H1 (cell line): Measurements from ENCODE around the gene WSCD2. TPM values are rescaled to one million over a fixed set of nuclear protein-coding genes. Genes with fewer than 3 reads are reported as not detected.
A peak's percentile ranks its signal among the peaks of the same experiment; 100 is the strongest.

Source experiments
- CTCF ChIA-PET: fragments of 300-600 bp; sonication (Branson Sonifier 250); formaldehyde crosslinking; loops from one replicate; lab custom pipeline; 2021; ENCODE audit not compliant: partially characterized antibody; lab: Charles Lee
- POLR2A ChIA-PET: fragments of 300-600 bp; sonication (Branson Sonifier 250); formaldehyde crosslinking; loops from one replicate; lab custom pipeline; 2021; ENCODE audit warnings: inconsistent platforms; ENCODE audit not compliant: partially characterized antibody; lab: Charles Lee
- DNase-seq, 2 experiments: peaks; one replicate each; pipeline versions ENCODE4 v3.0.0 to v3.0.0-alpha.2; 2010 to 2022; ENCODE audit warnings: low spot score in 2 of 2, low read depth in 1 of 2, mixed read lengths in 1 of 2
- FAIRE-seq: peaks from 2 replicates; lab custom pipeline; 2011; peaks lifted over from hg19 to GRCh38; lab: Jason Lieb, UNC
- H2AFZ ChIP-seq: 2 replicates; pipeline ENCODE4 v1.8.1; 2012; ENCODE audit warnings: low read length, inconsistent platforms
- H2AK5ac ChIP-seq: 2 replicates; pipeline ENCODE4 v1.6.1; 2013; ENCODE audit warnings: low read depth, low read length
- H2BK120ac ChIP-seq: replicated peaks from 2 replicates; pipeline ENCODE3; 2013; ENCODE audit warnings: low read depth, low read length, inconsistent platforms
- H2BK12ac ChIP-seq: 2 replicates; pipeline ENCODE4 v1.6.1; 2013; ENCODE audit warnings: low read depth, low read length
- H2BK15ac ChIP-seq: 2 replicates; pipeline ENCODE4 v1.6.1; 2013; ENCODE audit warnings: low read length
- H2BK20ac ChIP-seq: 2 replicates; pipeline ENCODE4 v1.6.1; 2013; ENCODE audit warnings: low read length
- H2BK5ac ChIP-seq: 2 replicates; pipeline ENCODE4 v1.6.1; 2013; ENCODE audit warnings: low read depth, low read length
- H3K14ac ChIP-seq: 2 replicates; pipeline ENCODE4 v1.6.1; 2013; ENCODE audit warnings: inconsistent platforms; ENCODE audit not compliant: insufficient read length
- H3K18ac ChIP-seq: 2 replicates; pipeline ENCODE4 v1.6.1; 2013; ENCODE audit warnings: low read length; ENCODE audit errors: extremely low read depth
- H3K23ac ChIP-seq: 2 replicates; pipeline ENCODE4 v1.6.1; 2013; ENCODE audit warnings: inconsistent platforms; ENCODE audit not compliant: insufficient read length
- H3K23me2 ChIP-seq: 2 replicates; pipeline ENCODE4 v1.6.1; 2013; ENCODE audit warnings: low read depth, low read length
- H3K27ac ChIP-seq: 2 replicates; pipeline ENCODE4 v1.6.1; 2011; ENCODE audit warnings: low read depth, low read length, inconsistent platforms
- H3K27me3 ChIP-seq, 4 experiments: replicated peaks in 1 of 4; 1 replicate in 1 of 4; 2 replicates in 3 of 4; pipeline versions ENCODE4 v1.6.1 to v1.8.1; 2011 to 2013; ENCODE audit warnings: low read length in 3 of 4, mild to moderate bottlenecking in 3 of 4, inconsistent platforms in 2 of 4, mixed read lengths in 2 of 4, moderate library complexity in 1 of 4; ENCODE audit not compliant: control insufficient read depth in 3 of 4, insufficient read depth in 3 of 4; ENCODE audit errors: extremely low read depth in 1 of 4
- H3K36me3 ChIP-seq, 4 experiments: 2 replicates each; pipeline versions ENCODE4 v1.6.1 to v1.8.1; 2011 to 2013; ENCODE audit warnings: mild to moderate bottlenecking in 4 of 4, low read length in 3 of 4, moderate library complexity in 2 of 4, control low read depth in 1 of 4, inconsistent platforms in 1 of 4; ENCODE audit not compliant: insufficient read depth in 4 of 4, control insufficient read depth in 2 of 4
- H3K4ac ChIP-seq: replicated peaks from 2 replicates; pipeline ENCODE3; 2013; ENCODE audit warnings: low read length, low read depth, mixed read lengths, inconsistent platforms; ENCODE audit not compliant: insufficient read length
- H3K4me1 ChIP-seq, 4 experiments: replicated peaks in 1 of 4; 1 replicate in 1 of 4; 2 replicates in 3 of 4; pipeline versions ENCODE4 v1.6.1 to v1.8.1; 2011 to 2013; ENCODE audit warnings: low read length in 3 of 4, inconsistent platforms in 2 of 4, mixed read lengths in 1 of 4; ENCODE audit not compliant: insufficient read depth in 4 of 4, control insufficient read depth in 3 of 4
- H3K4me2 ChIP-seq, 2 experiments: 2 replicates each; pipeline versions ENCODE4 v1.6.1 to v1.8.1; 2011 to 2013; ENCODE audit warnings: low read depth in 2 of 2, low read length in 2 of 2, control low read depth in 1 of 2, inconsistent platforms in 1 of 2, mild to moderate bottlenecking in 1 of 2; ENCODE audit not compliant: insufficient read depth in 1 of 2
- H3K4me3 ChIP-seq, 4 experiments: fragments of 200-600, 300-600 bp in 1 of 4; sonication (generic), shearing (Covaris generic), sonication (Bioruptor Twin) in 1 of 4; 2 replicates each; pipeline versions ENCODE4 v1.5.1 to v1.8.1; 2011 to 2016; ENCODE audit warnings: low read length in 4 of 4, low read depth in 3 of 4, control low read depth in 2 of 4, inconsistent platforms in 2 of 4, mild to moderate bottlenecking in 2 of 4, mixed read lengths in 1 of 4, moderate library complexity in 1 of 4; ENCODE audit not compliant: insufficient read depth in 2 of 4; ENCODE audit errors: extremely low read depth in 1 of 4
- H3K56ac ChIP-seq: replicated peaks from 2 replicates; pipeline ENCODE3; 2013; ENCODE audit warnings: low read depth, mild to moderate bottlenecking, mixed read lengths, low read length, inconsistent platforms; ENCODE audit not compliant: insufficient read length
- H3K79me1 ChIP-seq: 2 replicates; pipeline ENCODE4 v1.6.1; 2013; ENCODE audit warnings: low read depth, low read length, control low read depth
- H3K79me2 ChIP-seq, 2 experiments: 2 replicates each; pipeline versions ENCODE4 v1.6.1 to v1.8.1; 2012 to 2013; ENCODE audit warnings: low read length in 2 of 2, mild to moderate bottlenecking in 2 of 2, inconsistent platforms in 1 of 2; ENCODE audit not compliant: insufficient read depth in 2 of 2, control insufficient read depth in 1 of 2
- H3K9ac ChIP-seq, 4 experiments: replicated peaks in 1 of 4; 1 replicate in 1 of 4; 2 replicates in 3 of 4; pipeline versions ENCODE4 v1.6.1 to v1.8.1; 2011 to 2013; ENCODE audit warnings: low read depth in 3 of 4, low read length in 3 of 4, control low read depth in 2 of 4, mild to moderate bottlenecking in 2 of 4, moderate library complexity in 2 of 4, inconsistent platforms in 1 of 4; ENCODE audit errors: extremely low read depth in 1 of 4
- H3K9me3 ChIP-seq, 2 experiments: 2 replicates each; pipeline versions ENCODE4 v1.6.1 to v1.8.1; 2012 to 2013; ENCODE audit warnings: mild to moderate bottlenecking in 2 of 2, moderate library complexity in 2 of 2, control low read depth in 1 of 2, inconsistent platforms in 1 of 2, low read depth in 1 of 2, low read length in 1 of 2, mixed read lengths in 1 of 2; ENCODE audit not compliant: insufficient read depth in 2 of 2
- H4K20me1 ChIP-seq, 2 experiments: replicated peaks in 1 of 2; 2 replicates each; pipeline versions ENCODE3 to v1.8.1; 2011 to 2013; ENCODE audit warnings: inconsistent platforms in 2 of 2, low read length in 2 of 2, mild to moderate bottlenecking in 1 of 2; ENCODE audit not compliant: insufficient read depth in 2 of 2, control insufficient read depth in 1 of 2
- H4K5ac ChIP-seq: 2 replicates; pipeline ENCODE4 v1.6.1; 2013; ENCODE audit warnings: low read length, low read depth, mixed read lengths, inconsistent platforms; ENCODE audit not compliant: insufficient read length
- H4K8ac ChIP-seq: 2 replicates; pipeline ENCODE4 v1.8.0; 2013; ENCODE audit warnings: mild to moderate bottlenecking, moderate library complexity, low read length, inconsistent platforms; ENCODE audit not compliant: insufficient read depth; ENCODE audit errors: extremely low read depth
- H4K91ac ChIP-seq: replicated peaks from 2 replicates; pipeline ENCODE3; 2013; ENCODE audit warnings: low read length, mixed read lengths, inconsistent platforms; ENCODE audit not compliant: insufficient read length
- BCL11A ChIP-seq, 2 experiments: IDR thresholded peaks; one replicate each; pipeline ENCODE4 v1.6.1; 2011; ENCODE audit warnings: low read depth in 2 of 2, low read length in 2 of 2, mild to moderate bottlenecking in 2 of 2
- CTBP2 ChIP-seq: IDR thresholded peaks from 2 replicates; pipeline ENCODE4 v1.7.0; 2011; ENCODE audit warnings: borderline replicate concordance, mild to moderate bottlenecking, moderate library complexity, mixed read lengths, low read length; ENCODE audit not compliant: insufficient read depth, insufficient read length
- HDAC2 ChIP-seq, 2 experiments: fragments of 300-600 bp in 1 of 2; sonication (generic) in 1 of 2; IDR thresholded peaks; 2 replicates each; pipeline ENCODE4 v1.6.1; 2011 to 2012; ENCODE audit warnings: low read depth in 2 of 2, low read length in 2 of 2, mild to moderate bottlenecking in 2 of 2, moderate library complexity in 2 of 2, borderline replicate concordance in 1 of 2, inconsistent platforms in 1 of 2
- HDAC6 ChIP-seq: IDR thresholded peaks from one replicate; pipeline ENCODE4 v1.7.1; 2012; ENCODE audit warnings: low read depth, mild to moderate bottlenecking, inconsistent platforms, low read length, moderate library complexity
- KDM1A ChIP-seq: fragments of 200-600, 300-600 bp; sonication (generic); IDR thresholded peaks from 2 replicates; pipeline ENCODE4 v1.7.1; 2016; ENCODE audit warnings: mild to moderate bottlenecking, low read length, borderline replicate concordance
- KDM5A ChIP-seq: fragments of 200-600 bp; IDR thresholded peaks from 2 replicates; pipeline ENCODE4 v1.7.1; 2012; ENCODE audit warnings: mild to moderate bottlenecking, low read length, inconsistent platforms, mixed read lengths
- RBBP5 ChIP-seq: IDR thresholded peaks from 2 replicates; pipeline ENCODE4 v1.7.1; 2012; ENCODE audit warnings: low read depth, mild to moderate bottlenecking, inconsistent platforms, low read length, moderate library complexity, borderline replicate concordance
- RXRA ChIP-seq: IDR thresholded peaks from 2 replicates; pipeline ENCODE4 v1.6.1; 2011; ENCODE audit warnings: low read depth, mild to moderate bottlenecking, low read length, moderate library complexity; ENCODE audit not compliant: insufficient read depth
- SP2 ChIP-seq: IDR thresholded peaks from 2 replicates; pipeline ENCODE4 v1.6.1; 2012; ENCODE audit warnings: mild to moderate bottlenecking, low read length, inconsistent platforms
- TAF7 ChIP-seq: optimal IDR thresholded peaks from 2 replicates; pipeline ENCODE3; 2011; ENCODE audit warnings: low read depth, mild to moderate bottlenecking, inconsistent platforms, low read length, moderate library complexity, borderline replicate concordance
- WGBS, 2 experiments: shearing (Covaris generic) in 1 of 2; methylation state at CpG; one replicate each; pipeline versions ENCODE4 v1.1.6 to v1.1.7; 2013 to 2015; ENCODE audit warnings: low lambda C conversion rate in 2 of 2, mixed read lengths in 2 of 2, inconsistent platforms in 1 of 2, low coverage in 1 of 2, missing lambda C conversion rate in 1 of 2; ENCODE audit not compliant: insufficient replicate concordance in 2 of 2, insufficient coverage in 1 of 2, insufficient read length in 1 of 2; ENCODE audit errors: extremely low coverage in 1 of 2, missing lambda C conversion rate in 1 of 2; 5-methylcytosine and 5-hydroxymethylcytosine counted together
- polyA plus RNA-seq, 7 experiments: library from polyadenylated mRNA; depleted of rRNA in 3 of 7; stranded (reverse) in 5 of 7; unstranded in 2 of 7; fragments of >200 nt in 5 of 7; fragments of 200-250 nt in 2 of 7; gene quantifications; 1 replicate in 5 of 7; 2 replicates in 1 of 7; 4 replicates in 1 of 7; pipeline versions ENCODE4 v1.2.1 to v1.2.3, GENCODE V29; 2011 to 2013; ENCODE audit warnings: missing spikeins in 2 of 7, mixed read lengths in 2 of 7
- total RNA-seq: library from RNA; stranded (reverse); fragmentation: NEBNext Ultra II Directional; extraction: Animal tissue kit (Norgen Biotek cat#: 25700); gene quantifications from 2 replicates; pipeline ENCODE4 v1.2.1, GENCODE V29; 2021
- TF ChIP-seq, protein P1 (sequence below): IDR thresholded peaks from 2 replicates; pipeline ENCODE4 v1.6.1; 2012; ENCODE audit warnings: low read length, inconsistent platforms

WSCD2 gene
- total and polyA plus RNA-seq, 2 of the 8 experiments (the other 6 are each of a cell fraction or from before 2014, with no cell fraction given), result 1.3 to 2.2 TPM

DNA sequence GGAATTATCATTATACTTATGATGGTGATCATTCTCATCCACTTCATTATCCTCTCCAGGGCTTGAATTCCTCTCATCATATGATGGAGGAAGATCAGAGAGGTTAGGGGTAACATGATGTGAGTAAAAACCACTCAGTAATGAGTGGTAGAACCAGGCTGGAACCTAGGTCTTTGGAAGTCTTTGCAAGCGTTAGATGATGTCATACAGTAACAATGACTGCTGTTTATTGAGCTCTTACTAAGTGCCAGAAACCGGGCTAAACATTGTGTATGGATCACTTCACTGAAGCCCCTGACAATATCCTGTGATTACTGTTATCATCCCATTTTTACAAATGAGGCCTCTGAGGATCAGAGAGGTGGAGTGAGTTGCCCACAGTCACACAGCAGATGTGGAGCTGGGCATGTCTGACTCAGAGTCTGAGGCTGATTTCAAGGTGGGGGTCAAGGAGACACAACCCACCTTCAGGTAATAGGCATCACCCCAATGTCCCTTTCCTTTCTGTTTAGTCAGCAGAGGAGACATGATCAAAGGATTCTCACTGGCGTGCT lies 19.5 kb downstream of the WSCD2 start:
- H3K4me3 ChIP-seq, result no peak overlapping the region
- H4K20me1 ChIP-seq, result no peaks in the 10 kb centered on the region
- no peak overlapping the region for H3K27ac ChIP-seq
- no peaks in the 10 kb centered on the region for H3K23me2 ChIP-seq
- H2BK12ac ChIP-seq, result no peak overlapping the region
- H4K91ac ChIP-seq, result no peak overlapping the region
- H3K18ac ChIP-seq, result 0 out of 2 replicates have a peak overlapping the region, but pooled peaks have one; percentile 62
- no peaks in the 10 kb centered on the region for H3K79me1 ChIP-seq
- ChIA-PET POLR2A (no interaction called here), CTCF (interaction anchor here (2.1 kb wide), 1 partner anchor 19 kb away, joined by 8 read pairs; the partner anchor contains the start of gene WSCD2)
- H3K23ac ChIP-seq, result no peak overlapping the region
- no peak overlapping the region for H2BK5ac ChIP-seq
- FAIRE-seq, result no peak
- H3K9ac ChIP-seq, result no peak overlapping the region
- peaks cover 0 to 10% (median 5%) of the 10 kb centered on the region in 4 experiments; a peak in 5 of 7 replicates for H3K4me1 ChIP-seq
- H4K5ac ChIP-seq, result no peak overlapping the region
- no peak overlapping the region for H2AFZ ChIP-seq
- DNase-seq, result no peak
- no peak overlapping the region for H2BK15ac ChIP-seq
- no peak overlapping the region for H2AK5ac ChIP-seq
- no peak overlapping the region for H2BK120ac ChIP-seq
- no peaks in the 10 kb centered on the region for H3K9me3 ChIP-seq
- H3K14ac ChIP-seq, result no peak overlapping the region
- no peak overlapping the region for H3K56ac ChIP-seq
- no peak overlapping the region for H3K4me2 ChIP-seq
- H3K4ac ChIP-seq, result no peak overlapping the region
- H3K36me3 ChIP-seq, result no peaks in the 10 kb centered on the region
- no peak overlapping the region; the same call in 1 of the 2 replicates for H4K8ac ChIP-seq
- no peaks in the 10 kb centered on the region for H3K27me3 ChIP-seq
- 0 out of 2 replicates have a peak overlapping the region, but pooled peaks have one; percentile 44 for H2BK20ac ChIP-seq
- H3K79me2 ChIP-seq, result no peaks in the 10 kb centered on the region
- WGBS, 2 experiments, result 87% methylated on average over 3 of the region's 3 CpGs; no CpG with 5 or more reads in 1 of the 2 experiments
- TF ChIP-seq HDAC6, result no peak
- TF ChIP-seq CTBP2, result no peak
- no peak for TF ChIP-seq KDM5A
- 0 out of 4 replicates have a peak, but pooled peaks of 1 of the 2 experiments have one; percentile 74 for TF ChIP-seq HDAC2 (IDR thresholded peaks at IDR 0.05; ENCODE audit: borderline replicate concordance in 1 of 2, low read depth in 2 of 2, low read length in 2 of 2)
- no peak for TF ChIP-seq BCL11A (IDR thresholded peaks at IDR 0.05; ENCODE audit: low read depth in 2 of 2, low read length in 2 of 2)
- TF ChIP-seq SP2, result no peak
- TF ChIP-seq, protein P1, sequence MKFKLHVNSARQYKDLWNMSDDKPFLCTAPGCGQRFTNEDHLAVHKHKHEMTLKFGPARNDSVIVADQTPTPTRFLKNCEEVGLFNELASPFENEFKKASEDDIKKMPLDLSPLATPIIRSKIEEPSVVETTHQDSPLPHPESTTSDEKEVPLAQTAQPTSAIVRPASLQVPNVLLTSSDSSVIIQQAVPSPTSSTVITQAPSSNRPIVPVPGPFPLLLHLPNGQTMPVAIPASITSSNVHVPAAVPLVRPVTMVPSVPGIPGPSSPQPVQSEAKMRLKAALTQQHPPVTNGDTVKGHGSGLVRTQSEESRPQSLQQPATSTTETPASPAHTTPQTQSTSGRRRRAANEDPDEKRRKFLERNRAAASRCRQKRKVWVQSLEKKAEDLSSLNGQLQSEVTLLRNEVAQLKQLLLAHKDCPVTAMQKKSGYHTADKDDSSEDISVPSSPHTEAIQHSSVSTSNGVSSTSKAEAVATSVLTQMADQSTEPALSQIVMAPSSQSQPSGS, result no peak
- peak; percentile 90 for TF ChIP-seq KDM1A
- TF ChIP-seq RXRA, result no peak
- TF ChIP-seq TAF7, result no peak
- no peak for TF ChIP-seq RBBP5
